ENCODE results near the gene FAM240A.

Gene FAM240A

GRCh38 chr3:46674031-46674845, 61.9 kb downstream of the FAM240A start:
- DNase-seq (ENCODE audit: low read depth in 2 of 2) = no peak

GRCh38 chr3:46675426-46675825, 63.1 kb downstream of the FAM240A start:
- no peak for DNase-seq (ENCODE audit: low read depth in 2 of 2)

Measured in stimulated activated CD8-positive, alpha-beta memory T cell treated with anti-CD3 and anti-CD28 coated beads, Interleukin-2, amount 100 ng/mL, for 1 hour (primary cell).